Gastroesophageal sphincter (tissue), 4 donors: ENCODE data around the gene LRRTM3. TPM values are rescaled to one million over a fixed set of nuclear protein-coding genes. Genes with fewer than 3 reads are reported as not detected.

Source experiments
- ATAC-seq: fragments of 150-250 bp; one replicate; pipeline ENCODE4 v1.9.1; 2016; ENCODE audit warnings: mild to moderate bottlenecking, moderate library complexity
- H3K27ac ChIP-seq, 4 donors: fragments of 200-600 bp; sonication (generic) in 3 of 4; 1 replicate in 3 of 4; 2 replicates in 1 of 4; pipeline ENCODE4 v1.5.1; 2016 to 2019
- H3K27me3 ChIP-seq: fragments of 200-600 bp; sonication (generic); one replicate; pipeline ENCODE4 v1.5.1; 2019
- H3K36me3 ChIP-seq, 2 donors: fragments of 200-600 bp; sonication (generic); one replicate each; pipeline ENCODE4 v1.5.1; 2019; ENCODE audit warnings: control low read depth in 1 of 2
- H3K4me1 ChIP-seq, 3 donors: fragments of 200-600 bp; sonication (generic); 1 replicate in 2 of 3; 2 replicates in 1 of 3; pipeline ENCODE4 v1.5.1; 2016 to 2019; ENCODE audit warnings: control low read depth in 2 of 3
- H3K4me3 ChIP-seq, 2 donors: fragments of 200-600 bp; sonication (generic); one replicate each; pipeline ENCODE4 v1.5.1; 2019; ENCODE audit warnings: mild to moderate bottlenecking in 1 of 2, moderate library complexity in 1 of 2
- H3K9me3 ChIP-seq, 3 donors: fragments of 200-600 bp; sonication (generic); one replicate each; pipeline ENCODE4 v1.5.1; 2017 to 2019; ENCODE audit warnings: control low read depth in 2 of 3
- CTCF ChIP-seq, 4 experiments: fragments of 200-600 bp in 2 of 4; fragments of 450-650 bp in 2 of 4; sonication (generic) in 1 of 4; IDR thresholded peaks; one replicate each; pipeline ENCODE4 v1.5.1; 2017 to 2019; ENCODE audit warnings: antibody characterized with exemption in 4 of 4, mild to moderate bottlenecking in 2 of 4, moderate library complexity in 2 of 4
- EP300 ChIP-seq: sonication (generic); formaldehyde crosslinking; IDR thresholded peaks from one replicate; pipeline ENCODE4 v1.6.1; 2017; ENCODE audit warnings: antibody characterized with exemption, mild to moderate bottlenecking
- POLR2A ChIP-seq, 2 donors: fragments of 450-650 bp; IDR thresholded peaks; one replicate each; pipeline ENCODE4 v1.6.1; 2017; ENCODE audit warnings: antibody characterized with exemption in 2 of 2, mild to moderate bottlenecking in 2 of 2, moderate library complexity in 1 of 2
- POLR2AphosphoS5 ChIP-seq: sonication (generic); formaldehyde crosslinking; IDR thresholded peaks from one replicate; pipeline ENCODE4 v1.6.1; 2017; ENCODE audit warnings: antibody characterized with exemption
- WGBS, 2 donors: methylation state at CpG; one replicate each; pipeline ENCODE4 v1.1.5; 2018; ENCODE audit warnings: low coverage in 1 of 2; 5-methylcytosine and 5-hydroxymethylcytosine counted together
- total RNA-seq, 4 donors: library from RNA; depleted of rRNA; stranded (reverse); fragments of >200 nt; gene quantifications; one replicate each; pipeline ENCODE4 v1.1.0, GENCODE V29; 2016

The LRRTM3 gene
- total RNA-seq, 4 donors from 2014 or later = 0.16 to 0.35 (median 0.20) TPM; not detected in 1

GRCh38 chr10:66926841-66927240, 1.0 kb downstream of the LRRTM3 start:
- Histone ChIP-seq H3K27me3 (peaks cover 43% of the 10 kb centered on the region), H3K9me3 (no peaks in the 10 kb centered on the region), H3K36me3 (no peaks in the 10 kb centered on the region), H3K4me1 (peaks cover 0 to 12% (median 9%) of the 10 kb centered on the region in 3 donors), H3K4me3 (no peak overlapping the region), H3K27ac (no peak overlapping the region)
- TF ChIP-seq POLR2AphosphoS5 (no peak), POLR2A (IDR thresholded peaks at IDR 0.05) (no peak), CTCF (IDR thresholded peaks at IDR 0.05) (no peak), EP300 (no peak)
- WGBS, 2 donors = 69 to 81% methylated on average over 4 to 5 of the region's 5 CpGs
- ATAC-seq = no peak

- Histone ChIP-seq H3K9me3 (no peaks in the 10 kb centered on the region), H3K4me3 (peak overlapping the region in 1 of 2 donors; percentile 22), H3K27me3 (peaks cover 43% of the 10 kb centered on the region), H3K36me3 (no peaks in the 10 kb centered on the region), H3K4me1 (peaks cover 0 to 12% (median 9%) of the 10 kb centered on the region in 3 donors), H3K27ac (no peak overlapping the region)
- TF ChIP-seq EP300 (no peak), POLR2A (IDR thresholded peaks at IDR 0.05) (no peak), POLR2AphosphoS5 (no peak), CTCF (IDR thresholded peaks at IDR 0.05) (no peak)
- no peak for ATAC-seq
- 72 to 80% methylated on average over 2 to 8 of the region's 11 CpGs for WGBS, 2 donors
These were observed 1.6 kb downstream of the LRRTM3 start for GRCh38 chr10:66927251-66927935.

GRCh38 chr10:66927971-66928770, 2.3 kb downstream of the LRRTM3 start:
- 14 to 45% methylated on average over 8 to 16 of the region's 30 CpGs for WGBS, 2 donors
- peaks cover 43% of the 10 kb centered on the region for H3K27me3 ChIP-seq
- TF ChIP-seq EP300 = no peak
- TF ChIP-seq POLR2A (IDR thresholded peaks at IDR 0.05) = no peak
- TF ChIP-seq POLR2AphosphoS5 = no peak
- no peak for TF ChIP-seq CTCF (IDR thresholded peaks at IDR 0.05)
- no peak overlapping the region for H3K27ac ChIP-seq
- peak overlapping the region in 1 of 2 donors; percentile 22 for H3K4me3 ChIP-seq
- no peaks in the 10 kb centered on the region for H3K36me3 ChIP-seq
- H3K9me3 ChIP-seq = no peaks in the 10 kb centered on the region
- H3K4me1 ChIP-seq = peaks cover 0 to 12% (median 9%) of the 10 kb centered on the region in 3 donors
- no peak for ATAC-seq

- WGBS, 2 donors = 33 to 57% methylated on average over 2 to 3 of the region's 3 CpGs
- H3K27ac ChIP-seq = no peak overlapping the region
- no peaks in the 10 kb centered on the region for H3K36me3 ChIP-seq
- peaks cover 43% of the 10 kb centered on the region for H3K27me3 ChIP-seq
- no peak overlapping the region for H3K4me3 ChIP-seq
- no peaks in the 10 kb centered on the region for H3K9me3 ChIP-seq
- TF ChIP-seq EP300 = no peak
- no peak for TF ChIP-seq POLR2AphosphoS5
- no peak for TF ChIP-seq POLR2A (IDR thresholded peaks at IDR 0.05)
- TF ChIP-seq CTCF (IDR thresholded peaks at IDR 0.05) = no peak
- H3K4me1 ChIP-seq = peaks cover 0 to 12% (median 9%) of the 10 kb centered on the region in 3 donors
- ATAC-seq = no peak
These were observed 2.9 kb downstream of the LRRTM3 start for GRCh38 chr10:66928776-66929175.
